Amygdala (tissue), 56 donors: ENCODE measurements around the gene RBX1.

Source experiments
- DNase-seq, 56 donors: peaks; one replicate each; lab custom pipeline; 2025; lab: John Stamatoyannopoulos, UW

Gene RBX1

DNA sequence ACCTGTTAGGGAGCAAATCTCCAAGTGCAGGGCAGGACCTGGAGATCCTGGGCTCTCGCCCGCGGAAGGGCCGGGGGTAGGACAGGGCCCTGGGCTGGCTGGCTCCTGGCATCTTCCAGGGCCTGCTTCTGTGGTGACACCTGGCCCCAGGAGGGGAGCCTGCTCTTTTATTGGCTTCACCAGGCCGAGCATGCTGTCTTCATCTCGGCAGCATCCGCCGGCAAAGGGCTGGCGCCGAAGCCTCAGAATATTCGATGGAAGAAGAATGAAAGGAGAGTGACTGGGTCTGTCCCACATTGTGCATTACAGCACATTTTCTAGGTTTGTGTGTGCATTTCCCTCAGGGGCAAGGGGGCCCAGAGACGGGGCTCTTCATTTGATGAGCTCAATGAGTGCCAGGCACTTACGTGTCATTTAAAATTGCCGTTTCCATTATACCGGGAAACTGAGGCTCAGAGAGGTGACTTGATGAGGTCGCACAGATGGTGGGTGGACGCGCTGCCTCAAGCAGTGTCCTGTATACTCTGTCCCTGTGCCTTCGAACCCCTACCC is 70.0 kb downstream of the RBX1 start:
- DNase-seq = no peak

GRCh38 chr22:41021613-41022454 is 70.7 kb downstream of the RBX1 start:
- DNase-seq = peak in 21 of 56 donors; percentile 6 to 56 (median 24)

- peak in 47 of 56 donors; percentile 6 to 78 (median 42) for DNase-seq
These were observed 71.5 kb downstream of the RBX1 start for GRCh38 chr22:41022470-41023298.
